Measurements from ENCODE around the gene C2CD3.

- TF ChIP-seq POLR2A (IDR thresholded peaks at IDR 0.05) = no peak
- no peak for TF ChIP-seq CTCF (IDR thresholded peaks at IDR 0.05)
Measured at GRCh38 chr11:74169738-74170458, 904 bp downstream of the C2CD3 start.

All from gastroesophageal sphincter (tissue), 3 donors.